K562 (cell line): ENCODE data around the gene HOXA4. TPM values are rescaled to one million over a fixed set of nuclear protein-coding genes. Genes with fewer than 3 reads are reported as not detected.

Source experiments
- ATAC-seq: fragments of 200-7000 bp; cut with Tn5 transposase; 3 replicates; pipeline ENCODE4 v1.9.1; 2020; ENCODE audit warnings: moderate library complexity
- BruUV-seq: library from RNA; stranded (reverse); fragments of 400-500 nt; replicated peaks from 2 replicates; lab custom pipeline; 2021; lab: Mats Ljungman, UMichigan
- CTCF ChIA-PET: fragments of 300-600 bp; formaldehyde crosslinking; extraction: SDS; loops from one replicate; lab custom pipeline; 2021; ENCODE audit warnings: low intra/inter-chr PET ratio; lab: Yijun Ruan, JAX
- POLR2A ChIA-PET: fragments of 300-600, 350-650 bp; sonication (Branson Sonifier 250); formaldehyde crosslinking; extraction: SDS; loops from one replicate; lab custom pipeline; 2021; ENCODE audit warnings: antibody characterized with exemption, inconsistent platforms; lab: Yijun Ruan, JAX
- DNase-seq, 4 experiments: peaks; one replicate each; pipeline versions ENCODE4 v3.0.0 to v3.0.0-alpha.2; 2011 to 2018; ENCODE audit warnings: low spot score in 3 of 4, mixed read lengths in 3 of 4; ENCODE audit errors: extremely low read depth in 1 of 4
- FAIRE-seq: peaks from 2 replicates; lab custom pipeline; 2011; peaks lifted over from hg19 to GRCh38; lab: Jason Lieb, UNC
- H2AFZ ChIP-seq: 2 replicates; pipeline ENCODE4 v1.6.0; 2011; ENCODE audit warnings: low read depth, low read length, control low read depth, inconsistent platforms
- H3K27ac ChIP-seq: fragments of 200-600 bp; 3 replicates; pipeline ENCODE4 v1.8.0; 2011; ENCODE audit warnings: low read depth, mild to moderate bottlenecking, control low read depth, inconsistent platforms, low read length, moderate library complexity, mixed read lengths; ENCODE audit errors: extremely low read depth
- H3K27me3 ChIP-seq, 2 experiments: fragments of 300-600 bp in 1 of 2; 2 replicates in 1 of 2; 3 replicates in 1 of 2; pipeline versions ENCODE4 v1.6.0 to v1.8.0; 2011; ENCODE audit warnings: inconsistent platforms in 2 of 2, low read length in 2 of 2, mild to moderate bottlenecking in 1 of 2, mixed read lengths in 1 of 2, moderate library complexity in 1 of 2; ENCODE audit not compliant: control insufficient read depth in 2 of 2, insufficient read depth in 2 of 2
- H3K36me3 ChIP-seq: fragments of 300-600 bp; 3 replicates; pipeline ENCODE4 v1.8.0; 2011; ENCODE audit warnings: mild to moderate bottlenecking, low read length, inconsistent platforms; ENCODE audit not compliant: control insufficient read depth, insufficient read depth
- H3K4me1 ChIP-seq, 2 experiments: fragments of 200-600 bp in 1 of 2; replicated peaks in 1 of 2; 2 replicates in 1 of 2; 3 replicates in 1 of 2; pipeline versions ENCODE4 v1.5.1 to v1.8.0; 2011; ENCODE audit warnings: inconsistent platforms in 2 of 2, low read length in 2 of 2, mild to moderate bottlenecking in 1 of 2, mixed read lengths in 1 of 2, moderate library complexity in 1 of 2; ENCODE audit not compliant: control insufficient read depth in 2 of 2, insufficient read depth in 2 of 2
- H3K4me2 ChIP-seq: 2 replicates; pipeline ENCODE4 v1.6.1; 2011; ENCODE audit warnings: low read length, control low read depth, inconsistent platforms, mixed read lengths; ENCODE audit not compliant: insufficient read depth
- H3K4me3 ChIP-seq: fragments of 200-600 bp; sonication (generic), shearing (Covaris generic); 2 replicates; pipeline ENCODE4 v1.5.1; 2016; ENCODE audit warnings: control low read depth, inconsistent platforms
- H3K79me2 ChIP-seq: fragments of 200-600 bp; 3 replicates; pipeline ENCODE4 v1.8.0; 2011; ENCODE audit warnings: low read length, inconsistent platforms; ENCODE audit not compliant: control insufficient read depth, insufficient read depth
- H3K9ac ChIP-seq, 2 experiments: 2 replicates each; pipeline versions ENCODE4 v1.6.0 to v1.6.1; 2011; ENCODE audit warnings: low read depth in 2 of 2, low read length in 2 of 2, control low read depth in 1 of 2, inconsistent platforms in 1 of 2, mild to moderate bottlenecking in 1 of 2, mixed read lengths in 1 of 2; ENCODE audit not compliant: insufficient read depth in 1 of 2
- H3K9me1 ChIP-seq: one replicate; pipeline ENCODE4 v1.6.0; 2011; ENCODE audit warnings: inconsistent platforms, mild to moderate bottlenecking, low read length, moderate library complexity; ENCODE audit not compliant: control insufficient read depth, insufficient read depth
- H3K9me3 ChIP-seq: replicated peaks from 2 replicates; pipeline ENCODE4 v1.5.1; 2011; ENCODE audit warnings: low read depth, low read length, inconsistent platforms; ENCODE audit not compliant: control insufficient read depth, insufficient read depth
- H4K20me1 ChIP-seq: replicated peaks from 2 replicates; pipeline ENCODE4 v1.6.1; 2011; ENCODE audit warnings: low read length, inconsistent platforms, mixed read lengths; ENCODE audit not compliant: control insufficient read depth, insufficient read depth
- ARID4B ChIP-seq: sonication (generic); formaldehyde crosslinking; IDR thresholded peaks from 2 replicates; pipeline ENCODE4 v1.8.0; 2022; ENCODE audit warnings: mild to moderate bottlenecking, missing genetic modification reagents
- ATF7 ChIP-seq: fragments of 450-650 bp; IDR thresholded peaks from 2 replicates; pipeline ENCODE4 v1.7.1; 2014; ENCODE audit warnings: mild to moderate bottlenecking, moderate library complexity
- CBX2 ChIP-seq: fragments of 200-600 bp; sonication (generic); IDR thresholded peaks from one replicate; pipeline ENCODE4 v1.6.1; 2012; ENCODE audit warnings: mild to moderate bottlenecking, low read length, inconsistent platforms; ENCODE audit not compliant: insufficient read depth, poor library complexity, severe bottlenecking
- CREM ChIP-seq: IDR thresholded peaks from 2 replicates; pipeline ENCODE4 v1.6.1; 2014; ENCODE audit warnings: antibody characterized with exemption, low read depth
- EWSR1 ChIP-seq: fragments of 450-650 bp; IDR thresholded peaks from 2 replicates; pipeline ENCODE4 v1.6.1; 2018; ENCODE audit warnings: borderline replicate concordance, mild to moderate bottlenecking, low read depth, moderate library complexity; ENCODE audit not compliant: partially characterized antibody
- KDM5B ChIP-seq: fragments of 200-600 bp; sonication (generic); IDR thresholded peaks from 2 replicates; pipeline ENCODE4 v1.6.1; 2012; ENCODE audit warnings: low read depth, mild to moderate bottlenecking, moderate library complexity, low read length, control low read depth, inconsistent platforms; ENCODE audit not compliant: insufficient replicate concordance
- KLF16 ChIP-seq: IDR thresholded peaks from 2 replicates; pipeline ENCODE4 v1.6.1; 2016; ENCODE audit warnings: antibody characterized with exemption
- LCOR ChIP-seq: sonication (generic); formaldehyde crosslinking; IDR thresholded peaks from 2 replicates; pipeline ENCODE4 v1.8.0; 2022; ENCODE audit warnings: mild to moderate bottlenecking, missing genetic modification reagents
- NFYB ChIP-seq: IDR thresholded peaks from 2 replicates; pipeline ENCODE4 v1.6.1; 2011; ENCODE audit warnings: mild to moderate bottlenecking, moderate library complexity; ENCODE audit not compliant: insufficient read length; ENCODE audit errors: extremely low read depth
- SUPT5H ChIP-seq: fragments of 450-650 bp; IDR thresholded peaks from 2 replicates; pipeline ENCODE4 v1.6.1; 2016
- TAL1 ChIP-seq: fragments of 450-650 bp; IDR thresholded peaks from 2 replicates; pipeline ENCODE4 v1.6.1; 2016; ENCODE audit warnings: mild to moderate bottlenecking
- TBP ChIP-seq: optimal IDR thresholded peaks from 2 replicates; pipeline ENCODE3; 2011; ENCODE audit warnings: low read depth, low read length, improper control_type of control experiment
- TRIM24 ChIP-seq, 2 experiments: fragments of 450-650 bp; IDR thresholded peaks; 2 replicates each; pipeline ENCODE4 v1.6.1; 2016
- ZNF347 ChIP-seq: fragments of 450-650 bp; formaldehyde crosslinking; IDR thresholded peaks from 2 replicates; pipeline ENCODE4 v1.4.0; 2020; ENCODE audit warnings: low read depth, mild to moderate bottlenecking, moderate library complexity
- ZNF384 ChIP-seq: IDR thresholded peaks from 2 replicates; pipeline ENCODE4 v1.6.1; 2012; ENCODE audit warnings: low read depth, low read length, improper control_type of control experiment
- ZZZ3 ChIP-seq: fragments of 450-650 bp; IDR thresholded peaks from 2 replicates; pipeline ENCODE4 v1.6.1; 2016; ENCODE audit warnings: antibody characterized with exemption, mild to moderate bottlenecking, moderate library complexity
- WGBS: fragments of 100-300 bp; shearing (Covaris generic); methylation state at CpG from one replicate; pipeline ENCODE4 v1.1.6; 2016; ENCODE audit warnings: low coverage, mixed read lengths; ENCODE audit not compliant: insufficient coverage; ENCODE audit errors: missing lambda C conversion rate; 5-methylcytosine and 5-hydroxymethylcytosine counted together
- in situ Hi-C: fragments of 300-500 bp; cut with MboI; formaldehyde crosslinking; loops from 4 replicates; pipeline ENCODE4 v1.15.0; 2018; ENCODE audit warnings: inconsistent platforms, mixed read lengths
- intact Hi-C: fragments of 100-400 bp; cut with micrococcal nuclease; formaldehyde crosslinking; loops from 2 replicates; pipeline ENCODE4 v1.14.2; 2022
- polyA plus RNA-seq, 8 experiments: library from polyadenylated mRNA; depleted of rRNA in 4 of 8; stranded (reverse) in 5 of 8; unstranded in 3 of 8; fragments of >200 nt; fragmentation: Nextera tagmentation in 2 of 8; fragmentation: Illumina TruSeq in 1 of 8; extraction: Ambion mirVana in 2 of 8; extraction: Trizol in 1 of 8; gene quantifications; 2 replicates each; pipeline versions ENCODE4 v1.2.1 to v1.2.3, GENCODE V29; 2011 to 2014; ENCODE audit warnings: inconsistent platforms in 1 of 8, missing spikeins in 1 of 8
- total RNA-seq, 7 experiments: library from RNA; depleted of rRNA in 6 of 7; stranded (reverse); fragments of >200 nt in 6 of 7; fragmentation: Illumina TruSeq in 2 of 7; extraction: Trizol in 2 of 7; gene quantifications; 2 replicates each; pipeline versions ENCODE4 v1.2.1 to v1.2.3, GENCODE V29; 2011 to 2021; ENCODE audit warnings: low replicate concordance in 1 of 7

Gene HOXA4
- total and polyA plus RNA-seq, 9 of the 15 experiments (the other 6 are each of a cell fraction or from before 2014, with no cell fraction given), result not detected

GRCh38 chr7:27105301-27106031, 25.1 kb downstream of the HOXA4 start:
- H3K27ac ChIP-seq, result no peak overlapping the region
- TF ChIP-seq ARID4B (CRISPR knock-in tag) (no peak), KLF16 (no peak), TBP (no peak), KDM5B (no peak), ZZZ3 (no peak), ATF7 (no peak), EWSR1 (no peak), TAL1 (no peak), CREM (no peak), LCOR (CRISPR knock-in tag) (no peak), NFYB (no peak), ZNF384 (no peak), TRIM24 (IDR thresholded peaks at IDR 0.05) (no peak), SUPT5H (no peak), ZNF347 (CRISPR knock-in tag) (no peak), CBX2 (no peak)
- H3K9ac ChIP-seq, result no peak overlapping the region
- no peaks in the 10 kb centered on the region for H3K36me3 ChIP-seq
- H4K20me1 ChIP-seq, result no peaks in the 10 kb centered on the region
- FAIRE-seq (no peak), DNase-seq (no peak), ATAC-seq (no peak)
- H3K9me3 ChIP-seq, result no peaks in the 10 kb centered on the region
- no peak overlapping the region for H3K4me2 ChIP-seq
- H3K9me1 ChIP-seq, result no peaks in the 10 kb centered on the region
- no peak overlapping the region for H2AFZ ChIP-seq
- WGBS, result 2% methylated on average over 13 of the region's 13 CpGs
- no peak overlapping the region for H3K4me3 ChIP-seq
- peaks cover 0 to 14% of the 10 kb centered on the region in 2 experiments; a peak in 2 of 5 replicates for H3K4me1 ChIP-seq
- POLR2A ChIA-PET, result interaction anchor here (0.7 kb wide), 1 partner anchor 21 kb away, joined by 3 read pairs; no protein-coding TSS in a partner anchor
- H3K79me2 ChIP-seq, result no peaks in the 10 kb centered on the region
- H3K27me3 ChIP-seq, result peaks cover 67 to 78% of the 10 kb centered on the region in 2 experiments
- CTCF ChIA-PET, result no interaction called here
- no TSS peak for BruUV-seq
- intact Hi-C loops (no loop called here), in situ Hi-C loops (no loop called here)
